D721Med (cell line): ENCODE measurements around the gene KRT24.

Source experiments
- DNase-seq: peaks from one replicate; pipeline ENCODE4 v3.0.0; 2011; ENCODE audit warnings: low spot score; ENCODE audit not compliant: insufficient read length
- FAIRE-seq: peaks from 2 replicates; lab custom pipeline; 2011; peaks lifted over from hg19 to GRCh38; lab: Jason Lieb, UNC
- CTCF ChIP-seq: IDR thresholded peaks from 2 replicates; pipeline ENCODE4 v1.5.1; 2012; ENCODE audit warnings: mild to moderate bottlenecking, control low read depth; ENCODE audit not compliant: insufficient read depth; ENCODE audit errors: missing control alignments

Gene KRT24

GRCh38 chr17:40730970-40731369, 27.4 kb upstream of the KRT24 start:
- TF ChIP-seq CTCF: no peak
- no peak for FAIRE-seq

GRCh38 chr17:40727447-40728231, 24.1 kb upstream of the KRT24 start:
- DNase-seq (no peak), FAIRE-seq (no peak)
- no peak for TF ChIP-seq CTCF

More at GRCh38 chr17:40730970-40731369, 27.4 kb upstream of the KRT24 start:
- DNase-seq: no peak

- peak; percentile 26 for TF ChIP-seq CTCF
- FAIRE-seq (no peak), DNase-seq (no peak)
These were observed 23.4 kb upstream of the KRT24 start for GRCh38 chr17:40726919-40727318.

GRCh38 chr17:40724656-40725055, 21.1 kb upstream of the KRT24 start:
- no peak for DNase-seq
- FAIRE-seq: no peak
- no peak for TF ChIP-seq CTCF

GRCh38 chr17:40722241-40722640, 18.7 kb upstream of the KRT24 start:
- TF ChIP-seq CTCF: no peak
- FAIRE-seq (no peak), DNase-seq (no peak)

GRCh38 chr17:40720899-40721298, 17.3 kb upstream of the KRT24 start:
- no peak for DNase-seq
- TF ChIP-seq CTCF: no peak
- FAIRE-seq: no peak

GRCh38 chr17:40718930-40719329, 15.4 kb upstream of the KRT24 start:
- FAIRE-seq: no peak
- TF ChIP-seq CTCF: no peak
- DNase-seq: no peak
